ENCODE data around the gene DMD.

DNA sequence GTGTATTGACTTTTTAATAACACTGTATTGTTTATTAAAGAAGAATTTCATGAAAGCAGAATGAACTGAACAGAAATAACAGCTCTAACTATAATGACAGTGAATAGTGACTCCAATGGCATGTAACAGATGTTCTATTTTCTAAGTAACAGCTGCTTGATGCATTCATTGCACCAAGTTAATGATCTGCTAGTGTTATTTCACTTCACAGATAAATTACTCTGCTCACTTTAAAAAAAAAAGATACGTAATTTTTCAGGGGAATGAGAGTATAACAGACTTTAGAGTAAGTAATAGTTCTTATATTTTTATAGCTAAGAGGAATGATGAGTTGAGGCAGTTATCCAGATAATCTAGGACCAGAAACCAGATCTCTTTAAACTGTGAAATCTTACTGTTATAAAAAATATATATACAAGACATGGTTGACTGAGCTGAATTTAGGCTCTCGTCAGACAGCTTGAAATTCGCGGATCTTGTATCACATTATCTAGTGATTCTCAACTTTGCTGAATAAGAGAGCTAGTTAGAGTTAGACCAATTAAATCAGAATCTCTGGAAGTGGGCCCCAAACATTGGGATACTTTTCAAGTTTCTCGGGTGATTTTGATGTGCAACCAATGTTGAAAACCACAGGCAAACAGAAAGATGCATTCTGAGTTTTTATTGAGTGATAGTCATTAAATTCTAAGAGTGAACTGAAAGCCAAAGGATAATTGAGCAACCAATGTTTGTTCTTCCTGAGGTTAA, 840.7 kb downstream of the DMD start:
- TF ChIP-seq, protein P1, sequence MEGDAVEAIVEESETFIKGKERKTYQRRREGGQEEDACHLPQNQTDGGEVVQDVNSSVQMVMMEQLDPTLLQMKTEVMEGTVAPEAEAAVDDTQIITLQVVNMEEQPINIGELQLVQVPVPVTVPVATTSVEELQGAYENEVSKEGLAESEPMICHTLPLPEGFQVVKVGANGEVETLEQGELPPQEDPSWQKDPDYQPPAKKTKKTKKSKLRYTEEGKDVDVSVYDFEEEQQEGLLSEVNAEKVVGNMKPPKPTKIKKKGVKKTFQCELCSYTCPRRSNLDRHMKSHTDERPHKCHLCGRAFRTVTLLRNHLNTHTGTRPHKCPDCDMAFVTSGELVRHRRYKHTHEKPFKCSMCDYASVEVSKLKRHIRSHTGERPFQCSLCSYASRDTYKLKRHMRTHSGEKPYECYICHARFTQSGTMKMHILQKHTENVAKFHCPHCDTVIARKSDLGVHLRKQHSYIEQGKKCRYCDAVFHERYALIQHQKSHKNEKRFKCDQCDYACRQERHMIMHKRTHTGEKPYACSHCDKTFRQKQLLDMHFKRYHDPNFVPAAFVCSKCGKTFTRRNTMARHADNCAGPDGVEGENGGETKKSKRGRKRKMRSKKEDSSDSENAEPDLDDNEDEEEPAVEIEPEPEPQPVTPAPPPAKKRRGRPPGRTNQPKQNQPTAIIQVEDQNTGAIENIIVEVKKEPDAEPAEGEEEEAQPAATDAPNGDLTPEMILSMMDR (IDR thresholded peaks at IDR 0.05): no peak
- no peak for TF ChIP-seq POLR2A (IDR thresholded peaks at IDR 0.05)
